Heart right ventricle (tissue), 16 donors: ENCODE measurements around the gene CDH23. TPM values are rescaled to one million over a fixed set of nuclear protein-coding genes. Genes with fewer than 3 reads are reported as not detected.

ENCODE experiments used
- ATAC-seq, 8 donors: fragments of 200-7000 bp; cut with Tn5 transposase; one replicate each; pipeline ENCODE4 v1.9.1; 2020; ENCODE audit warnings: mild to moderate bottlenecking in 8 of 8, moderate library complexity in 8 of 8, moderate number of reproducible peaks in 1 of 8
- DNase-seq, 2 donors: peaks; one replicate each; pipeline ENCODE4 v3.0.0-alpha.2; 2020
- H3K27ac ChIP-seq, 10 donors: fragments of 200-600 bp; sonication (generic) in 2 of 10; one replicate each; pipeline versions ENCODE4 v1.5.0 to v1.8.0; 2020 to 2022; ENCODE audit warnings: mild to moderate bottlenecking in 3 of 10
- H3K27me3 ChIP-seq, 7 donors: fragments of 200-600 bp; one replicate each; pipeline ENCODE4 v1.8.0; 2021 to 2022; ENCODE audit warnings: mild to moderate bottlenecking in 2 of 7
- H3K36me3 ChIP-seq, 9 donors: fragments of 200-600 bp; sonication (generic) in 1 of 9; one replicate each; pipeline versions ENCODE4 v1.5.0 to v1.8.0; 2020 to 2022; ENCODE audit warnings: mild to moderate bottlenecking in 2 of 9
- H3K4me1 ChIP-seq, 9 donors: fragments of 200-600 bp; sonication (generic) in 1 of 9; one replicate each; pipeline versions ENCODE4 v1.5.0 to v1.8.0; 2020 to 2022; ENCODE audit warnings: mild to moderate bottlenecking in 4 of 9
- H3K4me3 ChIP-seq, 10 donors: fragments of 200-600 bp; sonication (generic) in 2 of 10; one replicate each; pipeline versions ENCODE4 v1.5.0 to v1.8.0; 2020 to 2022; ENCODE audit warnings: mild to moderate bottlenecking in 7 of 10, moderate library complexity in 2 of 10
- H3K9me3 ChIP-seq, 11 donors: fragments of 200-600 bp in 10 of 11; sonication (generic) in 2 of 11; one replicate each; pipeline versions ENCODE4 v1.5.0 to v1.8.0; 2013 to 2022; ENCODE audit warnings: mild to moderate bottlenecking in 2 of 11, control low read depth in 1 of 11, moderate library complexity in 1 of 11
- WGBS, 2 donors: extraction: QIAGEN DNeasy Blood & Tissue Kit; methylation state at CpG; one replicate each; pipeline ENCODE4 v1.1.7; 2013; ENCODE audit warnings: inconsistent platforms in 1 of 2; 5-methylcytosine and 5-hydroxymethylcytosine counted together
- intact Hi-C, 10 donors: fragments of 100-400 bp; cut with DNase I; formaldehyde crosslinking; loops; one replicate each; pipeline versions ENCODE4 v1.11.1 to v1.14.2; 2022
- polyA plus RNA-seq, 2 donors: library from polyadenylated mRNA; stranded (reverse); fragments of 200-250 nt; gene quantifications; one replicate each; pipeline ENCODE4 v1.2.3, GENCODE V29; 2013
- total RNA-seq, 10 donors: library from RNA; stranded (reverse); fragmentation: NEBNext Ultra II Directional in 3 of 10; extraction: Animal tissue kit (Norgen Biotek cat#: 25700) in 3 of 10; gene quantifications; one replicate each; pipeline versions ENCODE4 v1.2.1 to v1.2.4, GENCODE V29; 2021 to 2023
- TF ChIP-seq, protein P1 (sequence below), 9 donors: fragments of 200-600 bp; sonication (generic) in 2 of 9; IDR thresholded peaks; one replicate each; pipeline versions ENCODE4 v1.5.0 to v1.8.0; 2021 to 2022; ENCODE audit warnings: antibody characterized with exemption in 9 of 9, mild to moderate bottlenecking in 5 of 9, moderate library complexity in 1 of 9
- donor health status: Arrhythmogenic right ventricular cardiomyopathy.
- donor health status: ischemic (EF 13 %, LVEDD 7.1; RV severe dilation, severe dysfunction).
- donor health status: healthy with polysubstance abuse.
- donor health status: DM: no; HTN: yes; CAD: no.
- donor health status: DM: no; HTN: no; CAD: no.
- donor health status: ischemic (EF 25% LVEDD 6.9; RV normal size, moderate dysfunction).
- donor health status: ischemic (EF 25% LVEDD 5.7; RV mildly dilated, moderate dysfunction).
- donor health status: healthy.
- donor health status: DM: yes; HTN: yes; CAD: no.
- donor health status: Ischemic cardiomyopathy.
- donor health status: ischemic (EF 35%, LVEDD 5.7; RV mildly dilated, moderate dysfunction).
- donor health status: nonischemic (EF 11% LVEDD 7.7; RV severe dilation, severe dysfunction).
- donor health status: DM: yes; HTN: yes; CAD: no.
- donor health status: PGD.
- donor health status: ischemic (EF 29% LVEDD 5.4; RV normal size, mild dysfunction).
- donor health status: nonischemic (EF 23%, LVEDD 6.1; RV moderate dilation, normal function).

Gene CDH23
- total and polyA plus RNA-seq, 12 donors: 1.1 to 7.7 (median 4.6) TPM

GRCh38 chr10:71711052-71711623 lies 314.4 kb downstream of the CDH23 start:
- no peaks in the 10 kb centered on the region for H3K36me3 ChIP-seq
- peak overlapping the region in 5 of 10 donors; percentile 85 to 90 (median 90) for H3K27ac ChIP-seq
- DNase-seq (no peak), ATAC-seq (no peak)
- intact Hi-C loops: loop anchor here in 5 of 10 donors (5.0 to 10.0 kb wide), 3 partner anchors 61 to 184 kb away; partner anchors contain the start of gene VSIR (in 5 of the 5)
- TF ChIP-seq, protein P1, sequence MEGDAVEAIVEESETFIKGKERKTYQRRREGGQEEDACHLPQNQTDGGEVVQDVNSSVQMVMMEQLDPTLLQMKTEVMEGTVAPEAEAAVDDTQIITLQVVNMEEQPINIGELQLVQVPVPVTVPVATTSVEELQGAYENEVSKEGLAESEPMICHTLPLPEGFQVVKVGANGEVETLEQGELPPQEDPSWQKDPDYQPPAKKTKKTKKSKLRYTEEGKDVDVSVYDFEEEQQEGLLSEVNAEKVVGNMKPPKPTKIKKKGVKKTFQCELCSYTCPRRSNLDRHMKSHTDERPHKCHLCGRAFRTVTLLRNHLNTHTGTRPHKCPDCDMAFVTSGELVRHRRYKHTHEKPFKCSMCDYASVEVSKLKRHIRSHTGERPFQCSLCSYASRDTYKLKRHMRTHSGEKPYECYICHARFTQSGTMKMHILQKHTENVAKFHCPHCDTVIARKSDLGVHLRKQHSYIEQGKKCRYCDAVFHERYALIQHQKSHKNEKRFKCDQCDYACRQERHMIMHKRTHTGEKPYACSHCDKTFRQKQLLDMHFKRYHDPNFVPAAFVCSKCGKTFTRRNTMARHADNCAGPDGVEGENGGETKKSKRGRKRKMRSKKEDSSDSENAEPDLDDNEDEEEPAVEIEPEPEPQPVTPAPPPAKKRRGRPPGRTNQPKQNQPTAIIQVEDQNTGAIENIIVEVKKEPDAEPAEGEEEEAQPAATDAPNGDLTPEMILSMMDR (IDR thresholded peaks at IDR 0.05): no peak
- H3K9me3 ChIP-seq: no peaks in the 10 kb centered on the region
- no peaks in the 10 kb centered on the region for H3K27me3 ChIP-seq
- H3K4me1 ChIP-seq: peaks cover 21 to 61% (median 48%) of the 10 kb centered on the region in 9 donors
- H3K4me3 ChIP-seq: no peak overlapping the region
- WGBS, 2 donors: 88 to 94% methylated on average over 6 of the region's 6 CpGs

DNA sequence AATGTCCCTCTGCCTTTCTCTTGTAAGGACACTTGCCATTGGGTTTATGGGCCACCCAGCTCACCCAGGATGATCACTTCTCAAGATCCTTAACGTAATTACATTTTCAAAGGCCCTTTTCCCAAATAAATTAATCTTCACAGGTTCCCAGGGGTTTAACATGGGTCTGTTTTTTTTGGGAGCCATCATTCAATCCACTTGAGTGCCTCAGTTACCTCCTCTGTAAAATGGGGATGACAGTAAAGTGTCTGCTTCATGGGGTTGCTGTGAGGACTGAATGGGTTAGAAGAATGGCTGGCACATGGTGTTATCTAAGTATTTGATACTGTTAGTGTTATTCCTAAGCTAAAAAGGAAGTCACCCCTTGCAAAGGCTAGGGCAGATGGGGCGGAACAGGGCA lies 315.4 kb downstream of the CDH23 start:
- intact Hi-C loops: loop anchor here in 6 of 10 donors (2.0 to 10.0 kb wide), 4 partner anchors 60 to 183 kb away; partner anchors contain the start of gene VSIR (in 6 of the 6)
- peak overlapping the region in 9 of 10 donors; percentile 85 to 92 (median 89) for H3K27ac ChIP-seq
- peaks cover 21 to 67% (median 58%) of the 10 kb centered on the region in 9 donors for H3K4me1 ChIP-seq
- H3K36me3 ChIP-seq: no peaks in the 10 kb centered on the region
- TF ChIP-seq, protein P1 (IDR thresholded peaks at IDR 0.05): no peak
- DNase-seq (no peak), ATAC-seq (no peak)
- WGBS, 2 donors: 89 to 95% methylated on average over 2 of the region's 2 CpGs
- no peak overlapping the region for H3K4me3 ChIP-seq
- no peaks in the 10 kb centered on the region for H3K27me3 ChIP-seq
- H3K9me3 ChIP-seq: no peaks in the 10 kb centered on the region

GRCh38 chr10:71712572-71713134 lies 315.9 kb downstream of the CDH23 start:
- ATAC-seq (peak in 1 of 8 donors; percentile 2), DNase-seq (no peak)
- 69% methylated on average over 17 of the region's 17 CpGs for WGBS, 2 donors
- Histone ChIP-seq H3K36me3 (no peaks in the 10 kb centered on the region), H3K9me3 (no peaks in the 10 kb centered on the region), H3K27me3 (no peaks in the 10 kb centered on the region), H3K4me3 (no peak overlapping the region), H3K4me1 (peaks cover 21 to 70% (median 62%) of the 10 kb centered on the region in 9 donors), H3K27ac (peak overlapping the region; percentile 47 to 92 (median 89))
- TF ChIP-seq, protein P1 (IDR thresholded peaks at IDR 0.05): no peak
- intact Hi-C loops: loop anchor here in 7 of 10 donors (1.0 to 10.0 kb wide), 5 partner anchors 60 to 182 kb away; partner anchors contain the start of gene VSIR (in 6 of the 7)

DNA sequence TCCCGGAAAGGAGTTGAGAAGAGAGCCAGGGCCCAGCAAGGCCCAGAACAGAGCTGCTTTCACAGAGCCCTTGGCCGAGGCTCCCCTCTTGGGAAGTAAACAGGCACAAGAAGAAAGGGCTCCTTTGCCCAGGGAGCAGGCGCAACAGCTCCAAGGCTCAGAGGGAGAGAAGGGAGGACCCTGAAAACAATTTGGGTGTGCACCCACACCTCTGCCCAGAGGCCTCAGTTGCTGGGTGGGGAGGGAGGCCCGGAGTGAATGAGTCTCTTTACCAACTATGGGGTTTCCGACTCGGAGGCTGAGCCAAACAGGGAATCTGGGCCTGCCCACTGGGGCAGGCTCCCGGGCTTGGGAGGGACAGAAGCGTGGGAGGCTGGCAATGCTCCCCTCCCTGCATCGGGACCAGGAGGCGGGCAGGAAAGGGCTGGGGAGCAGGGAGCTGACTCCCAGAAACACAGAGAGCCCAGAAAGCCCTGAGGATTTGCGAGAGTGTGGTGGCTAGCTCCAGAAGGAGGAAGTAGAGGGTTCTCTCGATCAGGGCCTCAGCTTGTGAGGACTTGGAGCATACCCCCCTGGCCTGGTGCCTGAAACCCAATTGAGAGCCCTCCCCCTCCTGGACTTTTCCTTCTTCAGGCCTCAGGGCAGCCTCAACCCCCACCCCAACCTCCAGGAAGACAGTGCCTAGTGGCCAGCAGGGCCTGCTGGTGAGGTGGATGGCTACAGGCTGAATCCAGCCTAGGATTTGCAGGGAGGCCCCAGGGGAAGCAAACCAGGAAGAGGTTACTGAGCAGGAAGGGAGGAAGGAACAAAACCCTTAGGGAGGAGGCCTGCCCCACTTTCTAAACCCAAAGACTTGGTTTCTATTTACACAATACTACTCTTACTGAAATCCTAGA lies 316.7 kb downstream of the CDH23 start:
- Histone ChIP-seq H3K27ac (peak overlapping the region; percentile 47 to 92 (median 89)), H3K9me3 (no peaks in the 10 kb centered on the region), H3K4me3 (peak overlapping the region in 4 of 10 donors; percentile 9 to 32 (median 16)), H3K27me3 (no peaks in the 10 kb centered on the region), H3K36me3 (no peaks in the 10 kb centered on the region), H3K4me1 (peaks cover 26 to 70% (median 62%) of the 10 kb centered on the region in 9 donors)
- ATAC-seq: peak; percentile 78 to 90 (median 84)
- 29 to 40% methylated on average over 12 of the region's 12 CpGs for WGBS, 2 donors
- intact Hi-C loops: loop anchor here in 7 of 10 donors (1.0 to 10.0 kb wide), 5 partner anchors 59 to 181 kb away; partner anchors contain the start of gene VSIR (in 6 of the 7)
- peak; percentile 85 to 88 for DNase-seq
- TF ChIP-seq, protein P1 (IDR thresholded peaks at IDR 0.05): peak in 4 of 9 donors; percentile 9 to 35 (median 20)
